WTC11 (cell line): Measurements from ENCODE around the gene KIRREL2.

Experiments
- CTCF ChIP-seq: fragments of 200-600 bp; IDR thresholded peaks from 2 replicates; pipeline ENCODE4 v1.8.0; 2022; ENCODE audit warnings: antibody characterized with exemption
- HMGXB4 ChIP-seq: sonication (generic); formaldehyde crosslinking; IDR thresholded peaks from 2 replicates; pipeline ENCODE4 v1.8.1; 2023; ENCODE audit warnings: mild to moderate bottlenecking, moderate library complexity, missing genetic modification reagents
- JUN ChIP-seq: sonication (generic); formaldehyde crosslinking; IDR thresholded peaks from 2 replicates; pipeline ENCODE4 v1.8.0; 2023; ENCODE audit warnings: mild to moderate bottlenecking, missing genetic modification reagents
- TF ChIP-seq, protein P1 (sequence below): sonication (generic); formaldehyde crosslinking; IDR thresholded peaks from 2 replicates; pipeline ENCODE4 v1.8.1; 2023; ENCODE audit warnings: mild to moderate bottlenecking, missing genetic modification reagents
- TF ChIP-seq, protein P2 (sequence below): sonication (generic); formaldehyde crosslinking; conservative IDR thresholded peaks from 2 replicates; pipeline ENCODE4 v1.8.1; 2022; ENCODE audit warnings: mild to moderate bottlenecking, missing genetic modification reagents

GRCh38 chr19:35848486-35848885 is 8.2 kb upstream of the KIRREL2 start:
- TF ChIP-seq JUN (CRISPR knock-in tag), result no peak
- TF ChIP-seq CTCF, result no peak
- TF ChIP-seq, protein P1, sequence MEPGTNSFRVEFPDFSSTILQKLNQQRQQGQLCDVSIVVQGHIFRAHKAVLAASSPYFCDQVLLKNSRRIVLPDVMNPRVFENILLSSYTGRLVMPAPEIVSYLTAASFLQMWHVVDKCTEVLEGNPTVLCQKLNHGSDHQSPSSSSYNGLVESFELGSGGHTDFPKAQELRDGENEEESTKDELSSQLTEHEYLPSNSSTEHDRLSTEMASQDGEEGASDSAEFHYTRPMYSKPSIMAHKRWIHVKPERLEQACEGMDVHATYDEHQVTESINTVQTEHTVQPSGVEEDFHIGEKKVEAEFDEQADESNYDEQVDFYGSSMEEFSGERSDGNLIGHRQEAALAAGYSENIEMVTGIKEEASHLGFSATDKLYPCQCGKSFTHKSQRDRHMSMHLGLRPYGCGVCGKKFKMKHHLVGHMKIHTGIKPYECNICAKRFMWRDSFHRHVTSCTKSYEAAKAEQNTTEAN (CRISPR knock-in tag), result no peak
- TF ChIP-seq HMGXB4, result no peak
- TF ChIP-seq, protein P2, sequence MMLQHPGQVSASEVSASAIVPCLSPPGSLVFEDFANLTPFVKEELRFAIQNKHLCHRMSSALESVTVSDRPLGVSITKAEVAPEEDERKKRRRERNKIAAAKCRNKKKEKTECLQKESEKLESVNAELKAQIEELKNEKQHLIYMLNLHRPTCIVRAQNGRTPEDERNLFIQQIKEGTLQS (CRISPR knock-in tag), result no peak
